GM12878 (cell line): ENCODE measurements around the gene KRTAP5-10. TPM values are rescaled to one million over a fixed set of nuclear protein-coding genes. Genes with fewer than 3 reads are reported as not detected.
"Not testable (repeated sequence)": the region's sequence is repeated elsewhere in the genome, so short reads cannot be mapped to it uniquely, and the experiment has no call there.

Experiments
- ATAC-seq: fragments of 200-7000 bp; cut with Tn5 transposase; 3 replicates; pipeline ENCODE4 v1.9.1; 2020; ENCODE audit warnings: mild to moderate bottlenecking, moderate library complexity
- BruUV-seq: library from RNA; stranded (reverse); fragments of 400-500 nt; replicated peaks from 2 replicates; lab custom pipeline; 2021; lab: Mats Ljungman, UMichigan
- CTCF ChIA-PET: fragments of 300-600 bp; sonication (Branson Sonifier 250); formaldehyde crosslinking; extraction: SDS; loops from one replicate; lab custom pipeline; 2021; ENCODE audit warnings: inconsistent platforms; lab: Yijun Ruan, JAX
- POLR2A ChIA-PET: fragments of 350-600 bp; formaldehyde crosslinking; extraction: SDS; loops from one replicate; lab custom pipeline; 2021; ENCODE audit warnings: inconsistent platforms; lab: Charles Lee
- RAD21 ChIA-PET: fragments of 300-600 bp; sonication (Branson Sonifier 250); formaldehyde crosslinking; loops from one replicate; lab custom pipeline; 2023; ENCODE audit warnings: antibody characterized with exemption; ENCODE audit not compliant: unreplicated experiment; lab: Charles Lee
- SMC1A ChIA-PET: fragments of 300-600 bp; sonication (Branson Sonifier 250); formaldehyde crosslinking; loops from one replicate; lab custom pipeline; 2023; ENCODE audit not compliant: unreplicated experiment, uncharacterized antibody; lab: Charles Lee
- DNase-seq: peaks from one replicate; pipeline ENCODE4 v3.0.0-alpha.2; 2011; ENCODE audit warnings: low read depth, low spot score
- FAIRE-seq: peaks from 3 replicates; lab custom pipeline; 2011; peaks lifted over from hg19 to GRCh38; lab: Jason Lieb, UNC
- H2AFZ ChIP-seq: 2 replicates; pipeline ENCODE4 v1.6.0; 2011; ENCODE audit warnings: low read depth, low read length, control low read depth; ENCODE audit not compliant: control insufficient read depth
- H3K27ac ChIP-seq: 2 replicates; pipeline ENCODE4 v1.5.1; 2011; ENCODE audit warnings: control low read depth; ENCODE audit not compliant: control insufficient read depth, insufficient read depth
- H3K27me3 ChIP-seq, 2 experiments: replicated peaks in 1 of 2; 2 replicates each; pipeline versions ENCODE4 v1.6.0 to v1.6.1; 2011; ENCODE audit warnings: low read length in 1 of 2; ENCODE audit not compliant: control insufficient read depth in 2 of 2, insufficient read depth in 2 of 2
- H3K36me3 ChIP-seq, 2 experiments: 2 replicates each; pipeline ENCODE4 v1.5.1; 2011; ENCODE audit warnings: low read length in 1 of 2; ENCODE audit not compliant: control insufficient read depth in 2 of 2, insufficient read depth in 2 of 2
- H3K4me1 ChIP-seq: 2 replicates; pipeline ENCODE4 v1.6.1; 2011; ENCODE audit warnings: mild to moderate bottlenecking, low read length, moderate library complexity, mixed read lengths; ENCODE audit not compliant: control insufficient read depth, insufficient read depth
- H3K4me2 ChIP-seq: 2 replicates; pipeline ENCODE4 v1.6.0; 2011; ENCODE audit warnings: control low read depth; ENCODE audit not compliant: control insufficient read depth, insufficient read depth
- H3K4me3 ChIP-seq: fragments of 200-600 bp; sonication (generic); 2 replicates; pipeline ENCODE4 v1.5.1; 2016
- H3K79me2 ChIP-seq: 2 replicates; pipeline ENCODE4 v1.6.0; 2011; ENCODE audit warnings: low read length; ENCODE audit not compliant: control insufficient read depth, insufficient read depth
- H3K9ac ChIP-seq: 2 replicates; pipeline ENCODE4 v1.8.0; 2011; ENCODE audit warnings: low read length, control low read depth, mixed read lengths; ENCODE audit not compliant: control insufficient read depth, insufficient read depth
- H3K9me3 ChIP-seq: replicated peaks from 3 replicates; pipeline ENCODE4 v1.5.1; 2011; ENCODE audit warnings: mild to moderate bottlenecking, low read length; ENCODE audit not compliant: control insufficient read depth, insufficient read depth
- H4K20me1 ChIP-seq: 2 replicates; pipeline ENCODE4 v1.6.0; 2011; ENCODE audit not compliant: control insufficient read depth, insufficient read depth
- BACH1 ChIP-seq: fragments of 450-650 bp; IDR thresholded peaks from 2 replicates; pipeline ENCODE4 v1.6.1; 2017; ENCODE audit warnings: mild to moderate bottlenecking, borderline replicate concordance
- CHD4 ChIP-seq: fragments of 200-600 bp; sonication (generic); IDR thresholded peaks from 2 replicates; pipeline ENCODE4 v1.6.1; 2016; ENCODE audit warnings: mild to moderate bottlenecking
- CREM ChIP-seq: IDR thresholded peaks from 2 replicates; pipeline ENCODE4 v1.6.1; 2014; ENCODE audit warnings: antibody characterized with exemption, low read depth
- MXI1 ChIP-seq: fragments of 150-350 bp; IDR thresholded peaks from 2 replicates; pipeline ENCODE4 v1.6.1; 2011; ENCODE audit warnings: low read depth, mild to moderate bottlenecking, inconsistent platforms, low read length, improper control_type of control experiment
- MYB ChIP-seq: fragments of 150-350 bp; IDR thresholded peaks from 2 replicates; pipeline ENCODE4 v1.6.1; 2014; ENCODE audit warnings: mild to moderate bottlenecking, low read depth, low read length, borderline replicate concordance
- SMARCA5 ChIP-seq: fragments of 450-650 bp; IDR thresholded peaks from 2 replicates; pipeline ENCODE4 v1.6.1; 2017; ENCODE audit warnings: mild to moderate bottlenecking
- WGBS: methylation state at CpG from one replicate; pipeline ENCODE4 v1.1.6; 2016; ENCODE audit warnings: low lambda C conversion rate; ENCODE audit not compliant: insufficient replicate concordance, insufficient coverage; ENCODE audit errors: missing lambda C conversion rate; 5-methylcytosine and 5-hydroxymethylcytosine counted together
- in situ Hi-C: fragments of 300-500 bp; cut with MboI; formaldehyde crosslinking; loops from 9 replicates; pipeline ENCODE4 v1.14.3; 2018; ENCODE audit warnings: mixed read lengths
- intact Hi-C: fragments of 100-400 bp; cut with micrococcal nuclease; formaldehyde crosslinking; loops from one replicate; pipeline ENCODE4 v1.14.2; 2022; ENCODE audit not compliant: unreplicated experiment
- polyA plus RNA-seq, 11 experiments: library from polyadenylated mRNA; depleted of rRNA in 4 of 11; unstranded in 6 of 11; stranded (reverse) in 5 of 11; fragments of >200 nt; fragmentation: Nextera tagmentation in 4 of 11; fragmentation: Illumina TruSeq in 1 of 11; extraction: Ambion mirVana in 4 of 11; extraction: Trizol in 1 of 11; gene quantifications; 1 replicate in 1 of 11; 2 replicates in 10 of 11; pipeline versions ENCODE4 v1.2.1 to v1.2.3, GENCODE V29; 2011 to 2016; ENCODE audit warnings: inconsistent platforms in 2 of 11, missing spikeins in 2 of 11, low read depth in 1 of 11
- total RNA-seq, 4 experiments: library from RNA; depleted of rRNA in 3 of 4; stranded (reverse); fragments of >200 nt in 3 of 4; fragmentation: Illumina TruSeq in 1 of 4; extraction: Trizol in 1 of 4; gene quantifications; 2 replicates each; pipeline versions ENCODE4 v1.2.1 to v1.2.3, GENCODE V29; 2013 to 2021

The KRTAP5-10 gene
- total and polyA plus RNA-seq, 10 of the 15 experiments (the other 5 are each of a cell fraction or from before 2014, with no cell fraction given), result 0.06 to 0.10 (median 0.06) TPM; not detected in 7

- DNase-seq, result no peak
- Histone ChIP-seq H3K27ac (no peak overlapping the region), H3K27me3 (no peaks in the 10 kb centered on the region)
- in situ Hi-C loops, result no loop called here
- TF ChIP-seq CREM, result no peak
- TF ChIP-seq SMARCA5, result no peak
- no peak for TF ChIP-seq MXI1
- TF ChIP-seq MYB, result no peak
- no peak for TF ChIP-seq BACH1
- TF ChIP-seq CHD4, result no peak
- TF ChIP-seq, all 136 proteins: peak for 0
- Histone ChIP-seq H3K4me3 (no peak overlapping the region), H3K4me1 (no peaks in the 10 kb centered on the region), H4K20me1 (no peaks in the 10 kb centered on the region), H3K79me2 (no peaks in the 10 kb centered on the region), H3K9ac (no peak overlapping the region), H3K36me3 (no peaks in the 10 kb centered on the region), H2AFZ (no peak overlapping the region), H3K9me3 (no peaks in the 10 kb centered on the region), H3K4me2 (no peak overlapping the region)
- ChIA-PET POLR2A (no interaction called here), CTCF (interaction anchor here (1.0 to 1.3 kb wide), 2 partner anchors 14 to 17 kb away, joined by 3 read pairs; partner anchors contain the start of gene KRTAP5-9), SMC1A (no interaction called here), RAD21 (no interaction called here)
- ATAC-seq, result no peak
- intact Hi-C loops, result loop anchor here (10.0 kb wide), 1 partner anchor 141 kb away; no protein-coding TSS in a partner anchor
- BruUV-seq, result no TSS peak
- FAIRE-seq, result no peak
- WGBS, result 32% methylated on average over 10 of the region's 10 CpGs
These were observed 788 bp downstream of the KRTAP5-10 start for GRCh38 chr11:71566081-71566620.

- H3K36me3 ChIP-seq, DNase-seq, FAIRE-seq, H3K9me3 ChIP-seq, SMC1A ChIA-PET, H3K4me3 ChIP-seq, H3K4me1 ChIP-seq, H3K27ac ChIP-seq, H3K27me3 ChIP-seq, in situ Hi-C loops, RAD21 ChIA-PET, H3K4me2 ChIP-seq, H3K79me2 ChIP-seq, H2AFZ ChIP-seq, BruUV-seq, POLR2A ChIA-PET, H3K9ac ChIP-seq, ATAC-seq, H4K20me1 ChIP-seq: not testable (repeated sequence)
- CTCF ChIA-PET, result interaction anchor here (1.0 to 1.6 kb wide), 3 partner anchors 13 to 18 kb away, joined by 3 to 4 read pairs (median 3); partner anchors contain the start of gene KRTAP5-9
- intact Hi-C loops, result loop anchor here (10.0 kb wide), 1 partner anchor 142 kb away; no protein-coding TSS in a partner anchor
- 51% methylated on average over 17 of the region's 21 CpGs for WGBS
These were observed 1.6 kb downstream of the KRTAP5-10 start for GRCh38 chr11:71566626-71567599.
